AG09319 (cell line): ENCODE data around the gene LSM4.

Experiments used
- DNase-seq: peaks from one replicate; pipeline ENCODE4 v3.0.0-alpha.2; 2010; ENCODE audit warnings: low read depth; ENCODE audit errors: extremely low read depth
- TF ChIP-seq, protein P1 (sequence below): IDR thresholded peaks from 2 replicates; pipeline ENCODE4 v1.5.1; 2011; ENCODE audit warnings: low read depth, mild to moderate bottlenecking, inconsistent platforms, low read length, moderate library complexity

LSM4 gene

GRCh38 chr19:18271433-18271841 lies 51.4 kb downstream of the LSM4 start:
- no peak for DNase-seq
- TF ChIP-seq, protein P1, sequence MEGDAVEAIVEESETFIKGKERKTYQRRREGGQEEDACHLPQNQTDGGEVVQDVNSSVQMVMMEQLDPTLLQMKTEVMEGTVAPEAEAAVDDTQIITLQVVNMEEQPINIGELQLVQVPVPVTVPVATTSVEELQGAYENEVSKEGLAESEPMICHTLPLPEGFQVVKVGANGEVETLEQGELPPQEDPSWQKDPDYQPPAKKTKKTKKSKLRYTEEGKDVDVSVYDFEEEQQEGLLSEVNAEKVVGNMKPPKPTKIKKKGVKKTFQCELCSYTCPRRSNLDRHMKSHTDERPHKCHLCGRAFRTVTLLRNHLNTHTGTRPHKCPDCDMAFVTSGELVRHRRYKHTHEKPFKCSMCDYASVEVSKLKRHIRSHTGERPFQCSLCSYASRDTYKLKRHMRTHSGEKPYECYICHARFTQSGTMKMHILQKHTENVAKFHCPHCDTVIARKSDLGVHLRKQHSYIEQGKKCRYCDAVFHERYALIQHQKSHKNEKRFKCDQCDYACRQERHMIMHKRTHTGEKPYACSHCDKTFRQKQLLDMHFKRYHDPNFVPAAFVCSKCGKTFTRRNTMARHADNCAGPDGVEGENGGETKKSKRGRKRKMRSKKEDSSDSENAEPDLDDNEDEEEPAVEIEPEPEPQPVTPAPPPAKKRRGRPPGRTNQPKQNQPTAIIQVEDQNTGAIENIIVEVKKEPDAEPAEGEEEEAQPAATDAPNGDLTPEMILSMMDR = no peak

GRCh38 chr19:18270326-18270725 lies 52.5 kb downstream of the LSM4 start:
- TF ChIP-seq, protein P1 = no peak
- DNase-seq = no peak

- TF ChIP-seq, protein P1 = no peak
- no peak for DNase-seq
These were observed 53.7 kb downstream of the LSM4 start for GRCh38 chr19:18269070-18269723.

GRCh38 chr19:18266771-18267686 lies 55.8 kb downstream of the LSM4 start:
- no peak for DNase-seq
- TF ChIP-seq, protein P1 = no peak

GRCh38 chr19:18265582-18265981 lies 57.3 kb downstream of the LSM4 start:
- DNase-seq = no peak
- TF ChIP-seq, protein P1 = no peak

DNA sequence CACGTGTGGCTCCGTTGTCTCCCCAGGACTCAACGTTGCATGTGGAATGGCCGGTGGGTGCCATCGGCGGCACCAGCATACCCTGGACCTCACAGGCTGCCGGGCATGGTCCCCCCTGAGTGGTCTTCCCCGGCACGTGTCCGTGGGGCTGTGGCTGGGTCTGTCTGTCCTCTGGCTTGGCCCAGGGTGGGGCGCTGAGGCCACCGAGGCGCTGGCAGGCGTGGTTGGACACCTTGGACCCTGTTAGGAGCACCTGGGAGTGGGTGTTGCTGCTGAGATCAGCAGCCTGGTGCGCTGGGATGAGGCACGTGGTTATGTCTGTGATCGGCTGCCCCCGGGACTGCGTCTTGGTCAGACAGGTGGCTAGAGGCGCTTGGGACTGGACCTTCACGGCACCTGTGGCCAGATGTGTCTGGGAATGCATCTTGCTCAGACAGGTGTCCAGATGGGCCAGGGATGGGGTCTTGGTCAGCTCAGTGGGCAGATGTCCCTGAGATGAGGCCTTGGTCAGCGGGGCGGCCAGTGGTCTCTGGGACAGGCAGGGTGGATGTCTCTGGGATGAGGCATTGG lies 57.8 kb downstream of the LSM4 start:
- no peak for DNase-seq
- TF ChIP-seq, protein P1 = no peak
